GM10266 (cell line): ENCODE measurements around the gene TSPAN4.

Experiments used
- DNase-seq: peaks from one replicate; pipeline ENCODE4 v3.0.0; 2012; ENCODE audit errors: extremely low spot score
- TF ChIP-seq, protein P1 (sequence below): IDR thresholded peaks from 2 replicates; pipeline ENCODE4 v1.5.1; 2012; ENCODE audit warnings: mild to moderate bottlenecking, low read depth; ENCODE audit not compliant: control insufficient read depth, insufficient read depth; ENCODE audit errors: missing control alignments

TSPAN4 gene

DNA sequence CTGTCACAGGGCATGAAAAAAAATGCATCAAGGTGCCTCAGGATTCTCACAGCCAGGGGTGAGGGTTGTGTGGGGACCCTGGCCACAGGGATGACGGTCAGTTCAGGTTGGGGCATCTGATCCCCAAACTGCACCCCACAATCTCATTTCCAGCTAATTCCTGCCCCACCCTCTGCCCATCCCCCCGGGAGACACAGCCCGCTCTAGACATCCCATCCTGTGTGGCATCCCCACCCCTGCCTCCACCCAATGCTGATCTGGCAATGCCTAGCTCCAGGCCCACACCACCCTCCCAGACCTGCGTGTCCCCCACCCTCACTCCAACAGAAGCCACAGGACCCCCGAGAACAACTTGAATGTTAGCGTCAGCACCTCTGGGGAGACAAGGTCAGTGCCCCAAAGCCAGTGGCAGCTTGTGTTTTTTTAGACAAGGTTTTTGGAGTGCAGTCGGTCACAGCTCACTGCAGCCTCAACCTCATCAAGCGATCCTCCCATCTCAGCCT, 25.3 kb downstream of the TSPAN4 start:
- TF ChIP-seq, protein P1, sequence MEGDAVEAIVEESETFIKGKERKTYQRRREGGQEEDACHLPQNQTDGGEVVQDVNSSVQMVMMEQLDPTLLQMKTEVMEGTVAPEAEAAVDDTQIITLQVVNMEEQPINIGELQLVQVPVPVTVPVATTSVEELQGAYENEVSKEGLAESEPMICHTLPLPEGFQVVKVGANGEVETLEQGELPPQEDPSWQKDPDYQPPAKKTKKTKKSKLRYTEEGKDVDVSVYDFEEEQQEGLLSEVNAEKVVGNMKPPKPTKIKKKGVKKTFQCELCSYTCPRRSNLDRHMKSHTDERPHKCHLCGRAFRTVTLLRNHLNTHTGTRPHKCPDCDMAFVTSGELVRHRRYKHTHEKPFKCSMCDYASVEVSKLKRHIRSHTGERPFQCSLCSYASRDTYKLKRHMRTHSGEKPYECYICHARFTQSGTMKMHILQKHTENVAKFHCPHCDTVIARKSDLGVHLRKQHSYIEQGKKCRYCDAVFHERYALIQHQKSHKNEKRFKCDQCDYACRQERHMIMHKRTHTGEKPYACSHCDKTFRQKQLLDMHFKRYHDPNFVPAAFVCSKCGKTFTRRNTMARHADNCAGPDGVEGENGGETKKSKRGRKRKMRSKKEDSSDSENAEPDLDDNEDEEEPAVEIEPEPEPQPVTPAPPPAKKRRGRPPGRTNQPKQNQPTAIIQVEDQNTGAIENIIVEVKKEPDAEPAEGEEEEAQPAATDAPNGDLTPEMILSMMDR = no peak
- no peak for DNase-seq

DNA sequence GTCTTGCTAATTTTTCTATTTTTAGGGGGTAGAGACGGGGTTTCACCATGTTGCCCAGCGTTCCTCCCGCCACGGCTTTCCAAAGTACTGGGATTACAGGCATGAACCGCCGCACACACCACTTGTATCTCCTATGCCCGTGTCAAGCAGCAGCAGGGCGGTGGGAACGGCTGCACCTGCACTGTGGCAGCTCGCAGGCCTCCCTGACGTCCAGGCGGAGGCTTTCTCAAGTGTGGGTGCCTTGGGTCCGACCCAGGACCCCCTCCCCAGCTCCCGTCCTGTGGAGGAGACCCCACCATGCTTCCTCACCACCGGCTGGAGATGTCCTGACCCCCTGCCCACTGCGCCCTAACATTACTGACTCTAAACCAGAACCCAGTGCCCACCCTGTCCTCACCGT, 25.7 kb downstream of the TSPAN4 start:
- TF ChIP-seq, protein P1 = no peak

DNA sequence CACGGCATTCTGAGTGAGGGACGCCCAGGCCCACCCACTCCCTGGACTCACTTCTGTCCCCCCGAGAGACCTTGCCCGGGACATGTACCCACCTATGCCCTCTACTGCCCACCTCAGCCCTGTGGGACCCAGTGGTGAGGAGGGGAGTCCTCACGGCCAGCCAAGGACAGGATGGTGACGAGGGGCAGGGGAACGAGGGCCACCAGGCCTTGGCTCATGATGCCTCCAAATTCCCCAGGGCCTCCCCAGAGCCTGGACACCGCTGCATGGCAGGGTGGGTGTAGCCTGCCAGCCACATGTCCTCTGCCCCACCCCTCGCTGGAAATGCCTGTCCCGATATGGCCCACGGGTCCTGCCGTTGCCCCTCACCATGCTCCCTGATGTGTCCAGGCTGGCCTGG, 26.1 kb downstream of the TSPAN4 start:
- TF ChIP-seq, protein P1 = no peak
- DNase-seq = no peak

More for the DNA sequence above, 25.7 kb downstream of the TSPAN4 start:
- DNase-seq = no peak

DNA sequence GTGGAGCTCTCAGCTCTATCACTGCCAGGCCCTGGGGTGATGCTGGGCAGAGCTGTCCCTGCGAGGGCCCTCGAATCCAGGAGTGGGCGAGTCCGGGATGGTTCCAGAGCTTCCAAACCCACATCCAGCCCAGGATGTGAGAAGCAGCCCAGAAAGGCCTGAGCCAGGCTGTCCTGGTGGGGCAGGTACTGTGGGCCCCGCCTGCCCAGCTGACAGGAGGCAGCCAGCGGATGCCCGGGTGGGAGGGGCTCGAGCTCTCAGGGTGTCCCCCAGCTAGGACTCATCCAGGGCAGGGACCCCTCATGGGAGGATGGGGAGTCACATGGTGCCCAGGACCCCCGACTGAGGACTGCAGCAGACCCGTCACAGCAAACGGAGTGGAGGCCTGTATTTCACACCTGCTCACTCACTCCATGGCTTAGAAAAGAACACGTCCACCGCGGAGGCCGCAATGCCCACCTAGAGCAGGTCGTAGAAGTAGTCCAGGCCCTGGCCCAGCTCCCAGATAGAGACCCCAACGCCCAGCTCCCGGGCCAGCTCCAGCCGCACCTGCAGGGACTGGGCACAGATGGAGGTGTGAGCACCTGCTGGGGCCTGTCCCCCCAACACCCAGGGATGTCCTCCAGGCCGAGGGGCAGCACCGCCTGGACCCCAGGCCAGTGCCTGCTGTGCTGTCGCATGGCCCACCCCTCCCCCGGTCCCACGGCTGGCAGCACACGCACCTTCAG, 26.9 kb downstream of the TSPAN4 start:
- TF ChIP-seq, protein P1 = no peak
- DNase-seq = no peak

DNA sequence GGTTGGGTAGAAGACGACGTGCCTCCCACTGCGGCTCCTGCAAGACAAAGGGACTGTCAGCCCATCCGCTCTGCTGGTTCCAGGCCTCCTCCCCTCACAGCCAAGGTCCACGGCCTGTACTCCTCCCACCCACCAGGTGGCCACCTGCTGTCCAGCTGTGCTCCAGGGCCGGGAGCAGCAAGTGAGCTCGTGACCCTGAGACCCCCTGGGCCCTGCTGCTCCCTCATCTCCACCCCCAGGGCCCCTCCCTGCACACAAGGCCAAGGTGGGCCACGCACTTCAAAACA, 27.4 kb downstream of the TSPAN4 start:
- TF ChIP-seq, protein P1 = no peak
- DNase-seq = no peak

DNA sequence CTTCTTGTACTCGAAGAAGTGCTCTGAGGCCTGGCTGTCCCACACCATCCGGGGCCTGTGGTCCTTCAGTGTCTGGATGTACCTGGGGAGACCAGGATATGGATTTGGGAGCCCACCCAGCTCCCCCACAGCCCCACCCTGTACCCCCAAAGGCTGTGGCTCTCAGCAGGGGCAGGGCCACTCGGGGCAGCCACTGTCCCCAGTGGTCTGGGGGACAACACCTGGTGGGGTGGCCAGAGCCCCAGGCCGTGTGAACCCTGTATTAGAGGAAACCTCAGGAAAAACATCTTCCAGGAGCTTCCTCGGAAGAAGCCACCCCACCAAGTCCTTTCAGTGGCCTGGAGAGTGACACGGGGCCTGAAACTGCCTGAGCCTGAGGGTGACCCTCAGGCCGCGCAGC, 27.8 kb downstream of the TSPAN4 start:
- TF ChIP-seq, protein P1 = no peak
- DNase-seq = no peak

DNA sequence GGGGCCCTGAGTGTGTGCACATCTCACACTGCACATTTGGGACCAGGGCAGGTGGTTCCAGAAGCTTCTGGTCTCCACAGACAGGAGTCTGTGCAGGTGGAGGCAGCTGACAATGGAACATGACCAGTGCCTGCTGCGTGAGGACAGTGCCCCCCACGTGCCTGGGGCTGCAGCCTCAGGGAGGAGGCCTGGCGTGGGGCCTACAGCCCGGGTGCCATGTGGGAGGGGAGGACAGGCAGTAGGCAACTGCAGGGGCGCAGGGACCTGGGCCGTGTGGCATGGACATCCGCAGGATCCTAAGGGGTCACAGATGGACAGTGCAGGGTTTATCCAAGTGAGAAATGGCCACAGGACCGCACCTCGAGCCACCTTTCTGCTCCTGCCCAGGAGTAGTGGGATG, 28.8 kb downstream of the TSPAN4 start:
- no peak for DNase-seq
- TF ChIP-seq, protein P1 = no peak
